ENCODE data around the gene PCNX2. TPM values are rescaled to one million over a fixed set of nuclear protein-coding genes. Genes with fewer than 3 reads are reported as not detected.

Gene PCNX2
- total and polyA plus RNA-seq, 2 donors (not counting 3 experiments of a cell fraction or from before 2014, with no cell fraction given): 6.6 to 11.0 TPM

DNA sequence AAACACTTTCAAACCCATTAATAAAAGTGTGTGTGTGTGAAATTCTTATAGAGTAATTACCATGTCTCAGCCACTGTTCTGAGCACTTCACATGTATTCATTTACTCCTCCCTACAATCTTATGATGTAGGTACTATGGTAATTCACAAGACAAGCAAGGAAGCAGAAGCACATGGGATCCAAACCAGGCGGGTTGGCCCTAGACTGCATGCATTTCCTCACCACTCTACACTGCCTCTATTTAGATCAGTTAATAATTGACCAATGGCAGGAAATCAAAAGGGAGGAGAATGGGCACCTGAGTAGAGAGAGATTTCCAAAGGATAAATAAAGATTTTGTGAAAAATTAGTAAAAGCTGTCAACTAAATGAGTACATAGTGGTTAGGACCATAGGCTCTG lies 47.7 kb upstream of the PCNX2 start:
- Histone ChIP-seq H3K9ac (replicated peaks; ENCODE audit: extremely low read depth, insufficient read depth, low read length) (no peak overlapping the region), H3K4me3 (replicated peaks in 1 of 3; ENCODE audit: insufficient read depth in 1 of 3, low read depth in 1 of 3, low read length in 3 of 3) (no peak overlapping the region), H3K27ac (ENCODE audit: insufficient read depth, low read depth, low read length) (no peak overlapping the region), H3K27me3 (ENCODE audit: control insufficient read depth in 2 of 2, insufficient read depth in 2 of 2, low read length in 2 of 2) (peaks cover 0 to 4% of the 10 kb centered on the region in 2 experiments), H3K36me3 (ENCODE audit: control insufficient read depth in 2 of 2, extremely low read depth in 1 of 2, insufficient read depth in 2 of 2, low read length in 2 of 2) (no peaks in the 10 kb centered on the region), H4K20me1 (replicated peaks; ENCODE audit: control insufficient read depth, extremely low read depth, insufficient read depth, low read length) (no peaks in the 10 kb centered on the region), H3K4me2 (ENCODE audit: insufficient read depth, low read length) (no peak overlapping the region), H3K9me3 (replicated peaks; ENCODE audit: control insufficient read depth, insufficient read depth, low read length) (no peaks in the 10 kb centered on the region), H3K9me1 (replicated peaks; ENCODE audit: control insufficient read depth, extremely low read depth, insufficient read depth, low read length) (no peaks in the 10 kb centered on the region), H2AFZ (ENCODE audit: low read depth, low read length) (no peak overlapping the region), H3K4me1 (ENCODE audit: control insufficient read depth, extremely low read depth, insufficient read depth, low read length) (no peaks in the 10 kb centered on the region), H3K79me2 (ENCODE audit: control insufficient read depth, insufficient read depth, low read length) (no peaks in the 10 kb centered on the region)
- dilution Hi-C loops (cut with MboI; ENCODE audit: extremely low pct_ligation_motif_present, low sequenced_read_pairs) (no loop called here), intact Hi-C loops (cut with micrococcal nuclease) (no loop called here)
- POLR2A ChIA-PET: no interaction called here
- BruUV-seq (replicated peaks): no TSS peak
- DNase-seq (ENCODE audit: low read depth, low spot score) (no peak), FAIRE-seq (no peak)
- CTCF ChIA-PET: no interaction called here
- TF ChIP-seq FOS (IDR thresholded peaks at IDR 0.05; ENCODE audit: borderline replicate concordance, insufficient read depth, low read length) (no peak), GATA2 (IDR thresholded peaks at IDR 0.05; ENCODE audit: insufficient read depth, insufficient read length, low read depth, low read length) (no peak), POLR2AphosphoS5 (IDR thresholded peaks at IDR 0.05; ENCODE audit: insufficient read depth, low read depth, low read length) (no peak), EZH2 (IDR thresholded peaks at IDR 0.05; ENCODE audit: borderline replicate concordance, low read depth, low read length, severe bottlenecking) (no peak), POLR2A (IDR thresholded peaks at IDR 0.05; ENCODE audit: low read depth, low read length) (no peak), MYC (IDR thresholded peaks at IDR 0.05; ENCODE audit: low read depth, low read length) (no peak)
- TF ChIP-seq, protein P1, sequence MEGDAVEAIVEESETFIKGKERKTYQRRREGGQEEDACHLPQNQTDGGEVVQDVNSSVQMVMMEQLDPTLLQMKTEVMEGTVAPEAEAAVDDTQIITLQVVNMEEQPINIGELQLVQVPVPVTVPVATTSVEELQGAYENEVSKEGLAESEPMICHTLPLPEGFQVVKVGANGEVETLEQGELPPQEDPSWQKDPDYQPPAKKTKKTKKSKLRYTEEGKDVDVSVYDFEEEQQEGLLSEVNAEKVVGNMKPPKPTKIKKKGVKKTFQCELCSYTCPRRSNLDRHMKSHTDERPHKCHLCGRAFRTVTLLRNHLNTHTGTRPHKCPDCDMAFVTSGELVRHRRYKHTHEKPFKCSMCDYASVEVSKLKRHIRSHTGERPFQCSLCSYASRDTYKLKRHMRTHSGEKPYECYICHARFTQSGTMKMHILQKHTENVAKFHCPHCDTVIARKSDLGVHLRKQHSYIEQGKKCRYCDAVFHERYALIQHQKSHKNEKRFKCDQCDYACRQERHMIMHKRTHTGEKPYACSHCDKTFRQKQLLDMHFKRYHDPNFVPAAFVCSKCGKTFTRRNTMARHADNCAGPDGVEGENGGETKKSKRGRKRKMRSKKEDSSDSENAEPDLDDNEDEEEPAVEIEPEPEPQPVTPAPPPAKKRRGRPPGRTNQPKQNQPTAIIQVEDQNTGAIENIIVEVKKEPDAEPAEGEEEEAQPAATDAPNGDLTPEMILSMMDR (IDR thresholded peaks at IDR 0.05; ENCODE audit: extremely low read depth in 1 of 2, insufficient read depth in 1 of 2, low read depth in 1 of 2, low read length in 2 of 2): no peak
- TF ChIP-seq, protein P2, sequence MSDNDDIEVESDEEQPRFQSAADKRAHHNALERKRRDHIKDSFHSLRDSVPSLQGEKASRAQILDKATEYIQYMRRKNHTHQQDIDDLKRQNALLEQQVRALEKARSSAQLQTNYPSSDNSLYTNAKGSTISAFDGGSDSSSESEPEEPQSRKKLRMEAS (IDR thresholded peaks at IDR 0.05; ENCODE audit: insufficient read depth, insufficient read length): no peak
